IMR-90 (cell line): ENCODE measurements around the gene DVL3. TPM values are rescaled to one million over a fixed set of nuclear protein-coding genes. Genes with fewer than 3 reads are reported as not detected.
A peak's percentile ranks its signal among the peaks of the same experiment; 100 is the strongest.

ENCODE experiments used
- ATAC-seq: fragments of 200-7000 bp; cut with Tn5 transposase; 2 replicates; pipeline ENCODE4 v1.9.1; 2020; ENCODE audit warnings: low read depth, mild to moderate bottlenecking, moderate library complexity
- BruUV-seq: library from RNA; stranded (reverse); fragments of 400-500 nt; replicated peaks from 2 replicates; lab custom pipeline; 2021; lab: Mats Ljungman, UMichigan
- CTCF ChIA-PET: fragments of 300-600 bp; formaldehyde crosslinking; extraction: SDS; loops from one replicate; lab custom pipeline; 2021; ENCODE audit warnings: antibody characterized with exemption; lab: Yijun Ruan, JAX
- POLR2A ChIA-PET: fragments of 300-600 bp; sonication (Branson Sonifier 250); formaldehyde crosslinking; loops from one replicate; lab custom pipeline; 2022; ENCODE audit warnings: antibody characterized with exemption; ENCODE audit not compliant: unreplicated experiment; lab: Charles Lee
- DNase-seq: peaks from one replicate; pipeline ENCODE4 v3.0.0; 2013
- H2AFZ ChIP-seq: replicated peaks from 2 replicates; pipeline ENCODE3; 2013; ENCODE audit warnings: low read length, mild to moderate bottlenecking; ENCODE audit not compliant: poor library complexity
- H2AK5ac ChIP-seq: 2 replicates; pipeline ENCODE4 v1.6.1; 2013; ENCODE audit warnings: low read depth, low read length, inconsistent platforms
- H2AK9ac ChIP-seq: replicated peaks from 2 replicates; pipeline ENCODE3; 2013; ENCODE audit warnings: mild to moderate bottlenecking, low read depth, low read length, moderate library complexity; ENCODE audit not compliant: poor library complexity
- H2BK120ac ChIP-seq: 2 replicates; pipeline ENCODE4 v1.6.1; 2013; ENCODE audit warnings: low read depth, low read length, inconsistent platforms
- H2BK15ac ChIP-seq: 3 replicates; pipeline ENCODE4 v1.6.1; 2013; ENCODE audit warnings: low read depth, low read length, inconsistent platforms
- H2BK20ac ChIP-seq: 2 replicates; pipeline ENCODE4 v1.6.1; 2013; ENCODE audit warnings: low read depth, mild to moderate bottlenecking, inconsistent platforms, low read length, moderate library complexity
- H2BK5ac ChIP-seq: 2 replicates; pipeline ENCODE4 v1.6.1; 2013; ENCODE audit warnings: mild to moderate bottlenecking, low read depth, low read length, inconsistent platforms; ENCODE audit not compliant: poor library complexity, severe bottlenecking
- H3K14ac ChIP-seq: replicated peaks from 2 replicates; pipeline ENCODE4 v1.6.1; 2013; ENCODE audit warnings: low read depth, low read length, inconsistent platforms
- H3K18ac ChIP-seq: 2 replicates; pipeline ENCODE4 v1.6.1; 2013; ENCODE audit warnings: low read depth, low read length, control low read depth
- H3K23ac ChIP-seq: 2 replicates; pipeline ENCODE4 v1.6.1; 2013; ENCODE audit warnings: low read depth, low read length, inconsistent platforms
- H3K27ac ChIP-seq: 2 replicates; pipeline ENCODE4 v1.5.1; 2013; ENCODE audit warnings: mild to moderate bottlenecking, control low read depth, low read length; ENCODE audit not compliant: insufficient read depth
- H3K27me3 ChIP-seq: 2 replicates; pipeline ENCODE4 v1.6.1; 2013; ENCODE audit warnings: low read length; ENCODE audit not compliant: control insufficient read depth, insufficient read depth
- H3K36me3 ChIP-seq: 2 replicates; pipeline ENCODE4 v1.6.1; 2013; ENCODE audit warnings: low read length, mixed read lengths; ENCODE audit not compliant: control insufficient read depth, insufficient read depth
- H3K4ac ChIP-seq: 2 replicates; pipeline ENCODE4 v1.6.1; 2013; ENCODE audit warnings: low read depth, low read length, inconsistent platforms
- H3K4me1 ChIP-seq: 2 replicates; pipeline ENCODE4 v1.6.1; 2013; ENCODE audit warnings: low read length, mixed read lengths; ENCODE audit not compliant: control insufficient read depth, insufficient read depth
- H3K4me2 ChIP-seq: 2 replicates; pipeline ENCODE4 v1.6.1; 2013; ENCODE audit warnings: low read depth, mild to moderate bottlenecking, control low read depth, low read length, moderate library complexity
- H3K4me3 ChIP-seq: 2 replicates; pipeline ENCODE4 v1.5.1; 2013; ENCODE audit warnings: low read depth, mild to moderate bottlenecking, control low read depth, low read length, moderate library complexity; ENCODE audit not compliant: insufficient read depth
- H3K56ac ChIP-seq: 2 replicates; pipeline ENCODE4 v1.6.1; 2013; ENCODE audit warnings: low read length, inconsistent platforms; ENCODE audit not compliant: insufficient read depth; ENCODE audit errors: extremely low read depth
- H3K79me1 ChIP-seq, 2 experiments: 2 replicates each; pipeline ENCODE4 v1.6.1; 2013; ENCODE audit warnings: low read length in 2 of 2, inconsistent platforms in 1 of 2, low read depth in 1 of 2
- H3K9ac ChIP-seq: 2 replicates; pipeline ENCODE4 v1.6.1; 2013; ENCODE audit warnings: low read depth, low read length, control low read depth
- H3K9me1 ChIP-seq: 2 replicates; pipeline ENCODE4 v1.6.1; 2013; ENCODE audit warnings: low read length, inconsistent platforms; ENCODE audit not compliant: insufficient read depth
- H3K9me3 ChIP-seq: 2 replicates; pipeline ENCODE4 v1.6.1; 2013; ENCODE audit warnings: low read length; ENCODE audit not compliant: control insufficient read depth, insufficient read depth
- H4K20me1 ChIP-seq: 2 replicates; pipeline ENCODE4 v1.6.1; 2013; ENCODE audit warnings: low read length, inconsistent platforms; ENCODE audit not compliant: insufficient read depth
- H4K5ac ChIP-seq: 2 replicates; pipeline ENCODE4 v1.6.1; 2013; ENCODE audit warnings: mild to moderate bottlenecking, low read depth, low read length, control low read depth
- H4K8ac ChIP-seq, 2 experiments: 2 replicates each; pipeline ENCODE4 v1.6.1; 2013; ENCODE audit warnings: low read depth in 2 of 2, low read length in 2 of 2, control low read depth in 1 of 2, inconsistent platforms in 1 of 2
- H4K91ac ChIP-seq: 2 replicates; pipeline ENCODE4 v1.6.1; 2013; ENCODE audit warnings: low read depth, low read length, inconsistent platforms; ENCODE audit not compliant: insufficient read depth
- BHLHE40 ChIP-seq: fragments of 150-350 bp; IDR thresholded peaks from 2 replicates; pipeline ENCODE4 v1.6.1; 2016; ENCODE audit warnings: mild to moderate bottlenecking, low read depth, low read length
- CEBPB ChIP-seq: IDR thresholded peaks from 2 replicates; pipeline ENCODE4 v1.6.1; 2012; ENCODE audit warnings: low read depth, low read length, improper control_type of control experiment
- CHD1 ChIP-seq: IDR thresholded peaks from 2 replicates; pipeline ENCODE4 v1.6.1; 2012; ENCODE audit warnings: low read depth, low read length, improper control_type of control experiment
- CTCF ChIP-seq: conservative IDR thresholded peaks from 2 replicates; pipeline ENCODE4 v1.5.1; 2012; ENCODE audit warnings: mild to moderate bottlenecking, low read depth, low read length, improper control_type of control experiment
- ELK1 ChIP-seq: fragments of 150-350 bp; IDR thresholded peaks from 2 replicates; pipeline ENCODE4 v1.6.1; 2016; ENCODE audit warnings: low read depth, mild to moderate bottlenecking, low read length, moderate library complexity, borderline replicate concordance
- FOS ChIP-seq: fragments of 150-350 bp; IDR thresholded peaks from 2 replicates; pipeline ENCODE4 v1.6.1; 2016; ENCODE audit warnings: low read depth, low read length
- MAFK ChIP-seq: IDR thresholded peaks from 2 replicates; pipeline ENCODE4 v1.6.1; 2012; ENCODE audit warnings: low read depth, low read length, improper control_type of control experiment
- MAZ ChIP-seq: IDR thresholded peaks from 2 replicates; pipeline ENCODE4 v1.6.1; 2012; ENCODE audit warnings: low read depth, mild to moderate bottlenecking, low read length, improper control_type of control experiment, moderate library complexity, borderline replicate concordance
- MXI1 ChIP-seq: IDR thresholded peaks from 2 replicates; pipeline ENCODE4 v1.6.1; 2012; ENCODE audit warnings: low read depth, mild to moderate bottlenecking, low read length, moderate library complexity, borderline replicate concordance
- NFE2L2 ChIP-seq: fragments of 150-350 bp; IDR thresholded peaks from 2 replicates; pipeline ENCODE4 v1.6.1; 2016; ENCODE audit warnings: low read depth, mild to moderate bottlenecking, low read length
- POLR2A ChIP-seq: IDR thresholded peaks from 2 replicates; pipeline ENCODE4 v1.6.1; 2012; ENCODE audit warnings: mild to moderate bottlenecking, low read depth, low read length
- RAD21 ChIP-seq: IDR thresholded peaks from 2 replicates; pipeline ENCODE4 v1.6.1; 2012; ENCODE audit warnings: low read length, improper control_type of control experiment
- RCOR1 ChIP-seq: IDR thresholded peaks from 2 replicates; pipeline ENCODE4 v1.6.1; 2012; ENCODE audit warnings: mild to moderate bottlenecking, low read length, improper control_type of control experiment; ENCODE audit not compliant: insufficient replicate concordance
- RFX5 ChIP-seq: IDR thresholded peaks from 2 replicates; pipeline ENCODE4 v1.8.0; 2012; ENCODE audit warnings: low read depth, mild to moderate bottlenecking, low read length, moderate library complexity
- SMC3 ChIP-seq: fragments of 150-350 bp; IDR thresholded peaks from 2 replicates; pipeline ENCODE4 v1.6.1; 2016; ENCODE audit warnings: low read depth, mild to moderate bottlenecking, antibody characterized with exemption, low read length, moderate library complexity
- USF2 ChIP-seq: fragments of 150-350 bp; IDR thresholded peaks from 2 replicates; pipeline ENCODE4 v1.6.1; 2017; ENCODE audit warnings: mild to moderate bottlenecking, antibody characterized with exemption, low read length, low read depth
- WGBS, 2 experiments: methylation state at CpG; one replicate each; pipeline versions ENCODE4 v1.1.5 to v1.1.7; 2013; ENCODE audit warnings: missing lambda C conversion rate in 2 of 2; ENCODE audit not compliant: insufficient read length in 1 of 2; ENCODE audit errors: extremely low coverage in 2 of 2; 5-methylcytosine and 5-hydroxymethylcytosine counted together
- dilution Hi-C: fragments of 300-500 bp; cut with HindIII; formaldehyde crosslinking; loops from one replicate; pipeline ENCODE4 v1.14.3; 2018; ENCODE audit warnings: low sequenced_read_pairs; ENCODE audit not compliant: unreplicated experiment
- in situ Hi-C: fragments of 300-500 bp; cut with MboI; formaldehyde crosslinking; loops from 3 replicates; pipeline ENCODE4 v1.14.3; 2019; ENCODE audit warnings: low sequenced_read_pairs, inconsistent platforms, mixed read lengths
- intact Hi-C: fragments of 100-400 bp; cut with micrococcal nuclease; formaldehyde crosslinking; loops from 2 replicates; pipeline ENCODE4 v1.10.0; 2022
- polyA plus RNA-seq, 3 experiments: library from polyadenylated mRNA; depleted of rRNA; stranded (reverse); fragments of >200 nt; gene quantifications; 2 replicates each; pipeline ENCODE4 v1.2.3, GENCODE V29; 2012; ENCODE audit warnings: low replicate concordance in 1 of 3
- total RNA-seq: library from RNA; depleted of rRNA; stranded (reverse); fragments of >200 nt; gene quantifications from 2 replicates; pipeline ENCODE4 v1.2.3, GENCODE V29; 2012

DVL3 gene
- total and polyA plus RNA-seq, 2 of the 4 experiments (the other 2 are of a cell fraction) = 23.3 to 40.4 TPM

GRCh38 chr3:184110316-184110725 is 44.9 kb upstream of the DVL3 start:
- no peak overlapping the region for H2BK15ac ChIP-seq
- H4K20me1 ChIP-seq = no peaks in the 10 kb centered on the region
- no peak overlapping the region for H3K4ac ChIP-seq
- peak overlapping the region; percentile 85 for H3K4me2 ChIP-seq
- no peaks in the 10 kb centered on the region for H3K9me1 ChIP-seq
- H3K9ac ChIP-seq = no peak overlapping the region
- H4K5ac ChIP-seq = no peak overlapping the region
- H2AFZ ChIP-seq = peak overlapping the region; percentile 84
- no peaks in the 10 kb centered on the region for H3K9me3 ChIP-seq
- ChIA-PET CTCF (no interaction called here), POLR2A (no interaction called here)
- no peak overlapping the region for H2BK20ac ChIP-seq
- peaks cover 2% of the 10 kb centered on the region; the same call in 1 of the 2 replicates for H3K4me1 ChIP-seq
- no peak overlapping the region for H3K14ac ChIP-seq
- no peaks in the 10 kb centered on the region for H3K79me1 ChIP-seq
- H3K18ac ChIP-seq = no peak overlapping the region; the same call in 1 of the 2 replicates
- peaks cover 3% of the 10 kb centered on the region for H3K27me3 ChIP-seq
- no peaks in the 10 kb centered on the region for H3K36me3 ChIP-seq
- peak overlapping the region; percentile 5; the same call in 1 of the 2 replicates for H2BK120ac ChIP-seq
- no peak for TF ChIP-seq POLR2A
- TF ChIP-seq ELK1 = no peak
- TF ChIP-seq FOS = 0 out of 2 replicates have a peak, but pooled peaks have one; percentile 20
- no peak for TF ChIP-seq CHD1
- TF ChIP-seq CEBPB = no peak
- TF ChIP-seq BHLHE40 = no peak
- no peak for TF ChIP-seq MAZ
- TF ChIP-seq SMC3 = no peak
- TF ChIP-seq RAD21 = no peak
- peak; percentile 84 for TF ChIP-seq MAFK
- TF ChIP-seq RFX5 = no peak
- no peak for TF ChIP-seq RCOR1
- peak; percentile 49; the same call in 1 of the 2 replicates for TF ChIP-seq NFE2L2
- TF ChIP-seq MXI1 = no peak
- TF ChIP-seq USF2 = no peak
- no peak for TF ChIP-seq CTCF
- H4K8ac ChIP-seq = peak overlapping the region in 1 of 2 experiments; percentile 12; a peak in 1 of 4 replicates
- peak; percentile 82 for ATAC-seq
- no peak overlapping the region for H2AK9ac ChIP-seq
- in situ Hi-C loops = no loop called here
- DNase-seq = peak; percentile 79
- intact Hi-C loops = no loop called here
- BruUV-seq = no TSS peak
- H3K4me3 ChIP-seq = no peak overlapping the region
- no peak overlapping the region for H2BK5ac ChIP-seq
- no peak overlapping the region for H3K23ac ChIP-seq
- no peak overlapping the region for H4K91ac ChIP-seq
- WGBS, 2 experiments = 27% methylated on average over 4 of the region's 7 CpGs; no CpG with 5 or more reads in 1 of the 2 experiments
- no peak overlapping the region for H2AK5ac ChIP-seq
- H3K27ac ChIP-seq = no peak overlapping the region
- dilution Hi-C loops = no loop called here
- no peak overlapping the region for H3K56ac ChIP-seq
